Measurements from ENCODE around the gene LRP1B.

DNA sequence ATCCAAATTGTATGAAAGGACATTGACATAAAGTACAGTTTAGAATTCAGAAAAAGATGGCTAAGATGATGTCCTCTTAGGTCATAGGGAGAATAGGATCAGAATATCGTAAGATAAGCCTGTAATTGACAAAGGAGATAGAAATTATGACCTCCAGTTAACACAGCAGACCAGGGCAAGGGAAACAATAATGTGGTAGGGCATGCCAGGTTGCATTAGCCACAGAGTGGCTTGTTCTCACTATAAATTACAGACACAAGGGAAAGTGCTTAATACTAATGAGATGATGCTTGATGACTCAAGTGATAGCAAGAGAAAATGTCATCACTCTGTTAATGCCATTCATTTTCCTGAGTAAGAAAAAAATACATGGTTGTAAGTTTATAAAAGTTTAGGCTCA is 48.9 kb upstream of the LRP1B start:
- no peak for TF ChIP-seq POLR2A (IDR thresholded peaks at IDR 0.05)
- TF ChIP-seq, protein P1, sequence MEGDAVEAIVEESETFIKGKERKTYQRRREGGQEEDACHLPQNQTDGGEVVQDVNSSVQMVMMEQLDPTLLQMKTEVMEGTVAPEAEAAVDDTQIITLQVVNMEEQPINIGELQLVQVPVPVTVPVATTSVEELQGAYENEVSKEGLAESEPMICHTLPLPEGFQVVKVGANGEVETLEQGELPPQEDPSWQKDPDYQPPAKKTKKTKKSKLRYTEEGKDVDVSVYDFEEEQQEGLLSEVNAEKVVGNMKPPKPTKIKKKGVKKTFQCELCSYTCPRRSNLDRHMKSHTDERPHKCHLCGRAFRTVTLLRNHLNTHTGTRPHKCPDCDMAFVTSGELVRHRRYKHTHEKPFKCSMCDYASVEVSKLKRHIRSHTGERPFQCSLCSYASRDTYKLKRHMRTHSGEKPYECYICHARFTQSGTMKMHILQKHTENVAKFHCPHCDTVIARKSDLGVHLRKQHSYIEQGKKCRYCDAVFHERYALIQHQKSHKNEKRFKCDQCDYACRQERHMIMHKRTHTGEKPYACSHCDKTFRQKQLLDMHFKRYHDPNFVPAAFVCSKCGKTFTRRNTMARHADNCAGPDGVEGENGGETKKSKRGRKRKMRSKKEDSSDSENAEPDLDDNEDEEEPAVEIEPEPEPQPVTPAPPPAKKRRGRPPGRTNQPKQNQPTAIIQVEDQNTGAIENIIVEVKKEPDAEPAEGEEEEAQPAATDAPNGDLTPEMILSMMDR (IDR thresholded peaks at IDR 0.05), result no peak

Measured in thyroid gland (tissue), 4 donors.